Activated gamma-delta T cell treated with anti-CD3 and anti-CD28 coated beads, Interleukin-2, amount 50 U/mL, for 16 hours (primary cell): ENCODE data around the gene SBF2.
A peak's percentile ranks its signal among the peaks of the same experiment; 100 is the strongest.

Experiments
- DNase-seq: peaks from one replicate; pipeline ENCODE4 v3.0.0-alpha.2; 2020; ENCODE audit warnings: low read depth

Gene SBF2

GRCh38 chr11:10317776-10318526 is 23.9 kb upstream of the SBF2 start:
- DNase-seq = no peak

GRCh38 chr11:10317151-10317755 is 23.2 kb upstream of the SBF2 start:
- no peak for DNase-seq

DNA sequence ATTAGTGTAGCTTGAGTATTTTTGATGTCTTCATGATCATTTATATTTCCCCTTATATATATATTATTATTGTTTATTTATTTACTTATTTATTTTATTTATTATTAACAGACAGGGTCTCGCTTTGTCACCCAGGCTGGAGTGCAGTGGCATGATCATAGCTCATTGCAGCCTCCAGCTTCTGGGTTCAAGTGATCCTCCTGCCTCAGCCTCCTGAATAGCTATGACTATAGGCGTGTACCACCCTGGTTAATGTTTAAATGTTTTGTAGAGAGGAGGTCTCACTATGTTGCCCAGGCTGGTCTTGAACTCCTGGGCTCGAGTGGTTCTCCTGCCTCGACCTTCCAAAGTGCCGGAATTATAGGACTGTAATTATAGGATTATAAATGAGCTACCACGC is 21.1 kb upstream of the SBF2 start:
- no peak for DNase-seq

- no peak for DNase-seq
Measured at GRCh38 chr11:10314199-10315072, 20.4 kb upstream of the SBF2 start.

DNA sequence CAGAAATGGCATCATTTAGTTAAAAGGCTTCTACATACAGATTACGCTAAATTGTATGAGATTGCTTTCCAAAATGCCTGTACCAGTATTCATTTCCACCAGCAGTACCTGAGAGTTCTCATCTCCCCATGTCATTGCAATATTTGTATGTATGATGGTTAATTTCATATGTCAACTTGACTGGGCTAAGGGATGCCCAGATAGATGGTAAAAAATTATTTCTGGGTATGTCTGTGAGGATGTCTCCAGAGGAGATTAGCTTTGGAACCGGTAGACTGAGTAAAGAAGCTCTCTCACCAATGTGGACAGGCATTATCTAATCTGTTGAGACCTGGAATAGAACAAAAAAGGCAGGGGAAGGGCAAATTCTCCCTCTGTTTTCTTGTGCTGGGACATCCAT is 17.8 kb upstream of the SBF2 start:
- no peak for DNase-seq

DNA sequence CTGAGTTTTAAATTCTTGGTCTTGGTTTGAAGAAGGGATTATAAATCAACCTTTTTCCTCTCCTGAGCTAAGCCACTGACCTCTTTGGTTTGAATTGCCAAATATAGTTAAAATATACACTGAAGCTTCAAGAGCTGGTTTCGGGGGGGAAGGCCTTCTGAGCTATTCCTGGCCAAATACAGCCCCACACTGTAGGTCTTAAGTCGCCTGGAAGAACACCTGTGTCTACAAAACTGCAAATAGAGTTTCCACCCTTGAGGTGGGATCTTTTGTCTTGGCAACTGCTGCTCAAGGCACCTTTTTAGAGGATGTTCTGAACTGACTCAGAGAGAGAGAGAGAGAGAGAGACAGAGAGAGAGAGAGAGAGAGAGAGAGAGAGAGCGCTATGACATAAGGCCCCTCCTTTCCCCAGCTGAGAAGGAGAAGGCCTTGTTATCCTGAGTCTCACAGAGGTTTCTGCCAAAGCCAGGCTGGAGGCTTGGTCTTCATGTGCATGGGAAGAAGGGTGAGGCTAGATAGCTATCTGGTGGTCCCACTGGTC is 16.4 kb upstream of the SBF2 start:
- no peak for DNase-seq

DNA sequence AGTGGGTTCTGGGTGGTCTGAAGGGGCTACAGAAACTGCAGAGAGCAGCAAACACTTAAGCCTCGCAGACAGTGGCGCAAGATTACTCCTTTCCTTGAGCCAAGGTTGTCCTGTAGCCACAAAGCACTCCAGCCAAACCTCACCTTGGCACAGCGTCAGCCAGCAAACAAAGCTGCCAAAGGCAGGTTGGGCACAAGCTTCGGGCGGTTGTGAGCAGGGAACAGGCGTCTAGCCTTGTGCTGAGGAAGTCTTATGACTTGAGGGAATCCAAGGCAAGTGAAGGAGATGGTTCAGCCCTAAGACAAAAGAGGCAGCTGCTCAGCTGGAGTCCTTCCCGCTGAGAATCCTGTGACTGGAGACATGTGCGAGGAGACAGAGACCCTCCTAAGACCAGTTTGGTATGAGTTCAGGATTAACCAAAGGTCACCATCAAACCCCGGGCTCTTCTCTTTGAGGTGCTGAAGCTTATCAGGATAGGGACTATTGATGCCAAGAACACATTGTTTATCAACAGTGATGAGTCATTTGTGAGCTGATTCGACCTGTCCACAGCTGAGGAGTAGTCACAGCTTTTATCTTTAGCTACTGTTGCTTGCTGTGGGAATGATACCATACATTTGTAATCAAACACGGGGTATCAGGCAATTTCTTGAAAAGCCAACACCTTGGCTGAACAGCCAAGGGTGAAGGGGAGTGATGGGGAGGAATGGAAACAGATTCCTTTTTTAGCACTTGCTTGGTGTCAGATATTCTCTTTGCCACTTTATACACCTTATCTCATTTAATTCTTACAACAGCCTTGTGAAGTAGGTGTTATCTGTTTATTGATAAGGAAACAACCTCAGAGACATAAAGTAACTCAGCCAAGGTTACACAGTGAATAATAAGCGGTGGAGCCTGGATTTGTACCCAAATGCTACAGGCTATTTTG is 15.4 kb upstream of the SBF2 start:
- DNase-seq = no peak

- no peak for DNase-seq
Measured at GRCh38 chr11:10308201-10308954, 14.4 kb upstream of the SBF2 start.

DNA sequence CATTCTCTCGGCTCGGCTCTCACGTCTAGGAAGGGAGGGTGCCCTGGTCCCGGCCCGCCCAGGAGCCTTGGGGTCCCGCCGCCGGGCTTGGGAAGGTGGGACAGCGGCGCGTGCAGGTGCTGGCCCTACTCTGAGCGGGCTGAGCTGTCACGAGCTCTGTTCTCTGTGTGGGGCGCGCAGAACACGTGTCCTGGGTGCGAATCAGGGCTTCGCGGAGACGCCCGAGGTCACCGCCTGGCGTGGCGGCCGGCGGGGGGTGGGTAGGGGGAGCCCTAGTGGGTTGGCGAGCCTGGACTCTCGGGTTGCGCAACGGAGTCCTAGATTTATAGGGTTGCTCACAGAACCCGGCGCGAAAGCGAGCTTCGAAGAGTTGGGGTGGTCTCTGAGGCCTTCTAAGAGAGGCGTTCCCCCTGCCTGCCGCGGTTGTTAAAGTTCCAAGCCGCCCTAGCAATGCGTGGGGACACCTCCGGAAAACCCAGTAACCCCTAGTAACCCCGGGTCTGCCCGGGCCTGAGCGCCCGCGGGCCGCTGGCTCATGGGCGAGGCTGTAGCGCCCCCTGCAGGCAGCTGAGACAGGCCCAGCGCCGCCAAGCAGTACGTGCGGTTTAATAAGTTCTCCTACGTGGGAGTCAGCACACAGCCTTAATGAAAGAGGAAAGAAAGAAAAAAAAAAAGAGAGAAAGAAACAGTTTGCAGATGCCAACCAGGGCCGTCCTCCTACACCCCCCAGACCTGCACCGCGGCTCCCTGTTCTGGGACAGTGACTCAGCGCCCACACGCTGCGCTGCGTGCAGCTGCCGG is 13.6 kb upstream of the SBF2 start:
- peak; percentile 80 for DNase-seq

DNA sequence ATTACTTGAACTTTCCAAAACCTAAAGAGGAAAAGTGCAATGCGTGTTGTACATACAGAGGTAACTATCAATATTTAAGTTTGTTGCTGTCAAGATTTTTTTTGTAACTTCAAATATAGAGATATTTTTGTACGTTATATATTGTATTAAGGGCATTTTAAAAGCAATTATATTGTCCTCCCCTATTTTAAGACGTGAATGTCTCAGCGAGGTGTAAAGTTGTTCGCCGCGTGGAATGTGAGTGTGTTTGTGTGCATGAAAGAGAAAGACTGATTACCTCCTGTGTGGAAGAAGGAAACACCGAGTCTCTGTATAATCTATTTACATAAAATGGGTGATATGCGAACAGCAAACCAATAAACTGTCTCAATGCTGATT is 13.0 kb upstream of the SBF2 start:
- DNase-seq = no peak

DNA sequence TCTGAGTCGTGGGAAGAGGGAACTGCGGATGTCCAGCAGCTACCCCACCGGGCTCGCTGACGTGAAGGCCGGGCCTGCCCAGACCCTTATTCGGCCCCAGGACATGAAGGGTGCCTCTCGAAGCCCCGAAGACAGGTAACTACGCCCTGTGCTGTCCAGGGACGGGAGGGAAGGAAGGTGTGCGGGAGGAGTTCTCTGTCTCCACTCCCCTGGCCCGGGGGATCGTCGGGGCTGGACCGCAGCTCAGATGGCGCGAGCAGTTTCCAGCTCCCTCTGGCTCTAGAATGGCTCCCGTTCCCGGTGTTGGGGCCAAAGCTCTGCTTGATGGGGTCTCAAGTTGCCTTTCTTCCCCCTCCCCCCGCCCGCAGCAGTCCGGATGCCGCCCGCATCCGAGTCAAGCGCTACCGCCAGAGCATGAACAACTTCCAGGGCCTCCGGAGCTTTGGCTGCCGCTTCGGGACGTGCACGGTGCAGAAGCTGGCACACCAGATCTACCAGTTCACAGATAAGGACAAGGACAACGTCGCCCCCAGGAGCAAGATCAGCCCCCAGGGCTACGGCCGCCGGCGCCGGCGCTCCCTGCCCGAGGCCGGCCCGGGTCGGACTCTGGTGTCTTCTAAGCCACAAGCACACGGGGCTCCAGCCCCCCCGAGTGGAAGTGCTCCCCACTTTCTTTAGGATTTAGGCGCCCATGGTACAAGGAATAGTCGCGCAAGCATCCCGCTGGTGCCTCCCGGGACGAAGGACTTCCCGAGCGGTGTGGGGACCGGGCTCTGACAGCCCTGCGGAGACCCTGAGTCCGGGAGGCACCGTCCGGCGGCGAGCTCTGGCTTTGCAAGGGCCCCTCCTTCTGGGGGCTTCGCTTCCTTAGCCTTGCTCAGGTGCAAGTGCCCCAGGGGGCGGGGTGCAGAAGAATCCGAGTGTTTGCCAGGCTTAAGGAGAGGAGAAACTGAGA is 12.2 kb upstream of the SBF2 start:
- DNase-seq = no peak

GRCh38 chr11:10305262-10305963 is 11.4 kb upstream of the SBF2 start:
- no peak for DNase-seq

GRCh38 chr11:10304495-10305261 is 10.7 kb upstream of the SBF2 start, which contains the start of gene ADM:
TSS of gene ADM (plus strand) at chr11:10305073. CDS start at chr11:10305701, 628 bp downstream.
- no peak for DNase-seq

GRCh38 chr11:10303558-10304363 is 9.7 kb upstream of the SBF2 start:
- DNase-seq = no peak

GRCh38 chr11:10302744-10303557 is 8.9 kb upstream of the SBF2 start:
- peak; percentile 52 for DNase-seq

- no peak for DNase-seq
Measured at GRCh38 chr11:10302359-10302743, 8.3 kb upstream of the SBF2 start.
